Caco-2 (cell line): ENCODE data around the gene RNU2-1. TPM values are rescaled to one million over a fixed set of nuclear protein-coding genes. Genes with fewer than 3 reads are reported as not detected.
A peak's percentile ranks its signal among the peaks of the same experiment; 100 is the strongest.

Experiments used
- BruUV-seq: library from RNA; stranded (reverse); fragments of 400-500 nt; replicated peaks from 2 replicates; lab custom pipeline; 2021; lab: Mats Ljungman, UMichigan
- CTCF ChIA-PET: fragments of 300-600 bp; sonication (Branson Sonifier 250); formaldehyde crosslinking; loops from one replicate; lab custom pipeline; 2022; ENCODE audit warnings: antibody characterized with exemption; lab: Charles Lee
- POLR2A ChIA-PET: fragments of 300-600 bp; sonication (Branson Sonifier 250); formaldehyde crosslinking; loops from one replicate; lab custom pipeline; 2022; ENCODE audit warnings: antibody characterized with exemption; lab: Charles Lee
- DNase-seq, 2 experiments: peaks; one replicate each; pipeline versions ENCODE4 v3.0.0 to v3.0.0-alpha.2; 2020 to 2022
- H3K27me3 ChIP-seq: replicated peaks from 2 replicates; pipeline ENCODE4 v1.6.0; 2011; ENCODE audit warnings: low read length; ENCODE audit not compliant: control insufficient read depth, insufficient read depth
- H3K36me3 ChIP-seq: 2 replicates; pipeline ENCODE4 v1.5.1; 2011; ENCODE audit warnings: low read length; ENCODE audit not compliant: control insufficient read depth, insufficient read depth
- H3K4me1 ChIP-seq: fragments of 250-450 bp; sonication (Bioruptor Pico); 2 replicates; pipeline ENCODE4 v1.5.1; 2020; ENCODE audit warnings: mild to moderate bottlenecking
- H3K4me3 ChIP-seq: 2 replicates; pipeline ENCODE4 v1.5.1; 2011; ENCODE audit warnings: low read depth, mild to moderate bottlenecking, control low read depth, low read length
- H3K9me3 ChIP-seq: fragments of 250-450 bp; sonication (Bioruptor Pico); 2 replicates; pipeline ENCODE4 v1.5.1; 2020; ENCODE audit warnings: mild to moderate bottlenecking, moderate library complexity
- H3K27ac Mint-ChIP-seq: one replicate; pipeline ENCODE4 v1.8.0; 2022; ENCODE audit warnings: mixed read lengths; ENCODE audit not compliant: unreplicated experiment
- H3K27me3 Mint-ChIP-seq: one replicate; pipeline ENCODE4 v1.8.0; 2022; ENCODE audit warnings: mixed read lengths; ENCODE audit not compliant: insufficient read depth, unreplicated experiment
- H3K36me3 Mint-ChIP-seq: one replicate; pipeline ENCODE4 v1.8.0; 2022; ENCODE audit warnings: mild to moderate bottlenecking, mixed read lengths; ENCODE audit not compliant: insufficient read depth, unreplicated experiment
- H3K4me1 Mint-ChIP-seq: one replicate; pipeline ENCODE4 v1.8.0; 2022; ENCODE audit warnings: low read depth, mixed read lengths; ENCODE audit not compliant: unreplicated experiment
- H3K4me3 Mint-ChIP-seq: one replicate; pipeline ENCODE4 v1.8.0; 2022; ENCODE audit warnings: mild to moderate bottlenecking, moderate library complexity, mixed read lengths; ENCODE audit not compliant: unreplicated experiment
- H3K9me3 Mint-ChIP-seq: one replicate; pipeline ENCODE4 v1.8.0; 2022; ENCODE audit warnings: mixed read lengths; ENCODE audit not compliant: unreplicated experiment
- CTCF ChIP-seq, 2 experiments: fragments of 200-600 bp in 1 of 2; IDR thresholded peaks; 1 replicate in 1 of 2; 2 replicates in 1 of 2; pipeline versions ENCODE4 v1.5.1 to v1.8.0; 2011 to 2022; ENCODE audit warnings: antibody characterized with exemption in 1 of 2, control low read depth in 1 of 2, inconsistent platforms in 1 of 2, low read depth in 1 of 2, low read length in 1 of 2, mild to moderate bottlenecking in 1 of 2, moderate library complexity in 1 of 2; ENCODE audit not compliant: insufficient read depth in 1 of 2, severe bottlenecking in 1 of 2, unreplicated experiment in 1 of 2
- intact Hi-C: fragments of 100-400 bp; cut with micrococcal nuclease; formaldehyde crosslinking; loops from one replicate; pipeline ENCODE4 v1.10.0; 2022; ENCODE audit not compliant: unreplicated experiment
- total RNA-seq: library from RNA; stranded (reverse); gene quantifications from 2 replicates; pipeline ENCODE4 v1.2.3, GENCODE V29; 2022

RNU2-1 gene
- total RNA-seq, 1 experiment from 2014 or later: 4,542 TPM

GRCh38 chr17:43213545-43213944 is 20.2 kb downstream of the RNU2-1 start:
- Mint-ChIP-seq H3K27me3 (no peaks in the 10 kb centered on the region), H3K9me3 (no peaks in the 10 kb centered on the region), H3K4me3 (no peak overlapping the region), H3K27ac (no peak overlapping the region), H3K4me1 (peaks cover 10% of the 10 kb centered on the region), H3K36me3 (peaks cover 11% of the 10 kb centered on the region)
- no TSS peak for BruUV-seq
- CTCF ChIA-PET: no interaction called here
- Histone ChIP-seq H3K36me3 (peaks cover 2% of the 10 kb centered on the region), H3K9me3 (no peaks in the 10 kb centered on the region), H3K4me1 (peaks cover 26% of the 10 kb centered on the region), H3K4me3 (no peak overlapping the region), H3K27me3 (no peaks in the 10 kb centered on the region)
- TF ChIP-seq CTCF (IDR thresholded peaks at IDR 0.05; ENCODE audit: insufficient read depth in 1 of 2, low read depth in 1 of 2, low read length in 1 of 2, severe bottlenecking in 1 of 2, unreplicated experiment in 1 of 2): no peak
- DNase-seq: peak in 1 of 2 experiments; percentile 5
- intact Hi-C loops: no loop called here
- POLR2A ChIA-PET: interaction anchor here (0.7 to 3.7 kb wide), 2 partner anchors 102 to 534 kb away, joined by 4 to 30 read pairs; no protein-coding TSS in a partner anchor

- TF ChIP-seq CTCF (IDR thresholded peaks at IDR 0.05; ENCODE audit: insufficient read depth in 1 of 2, low read depth in 1 of 2, low read length in 1 of 2, severe bottlenecking in 1 of 2, unreplicated experiment in 1 of 2): no peak
- no peaks in the 10 kb centered on the region for H3K27me3 Mint-ChIP-seq
- peaks cover 10% of the 10 kb centered on the region for H3K4me1 Mint-ChIP-seq
- peak overlapping the region; percentile 92 for H3K4me3 Mint-ChIP-seq
- no TSS peak for BruUV-seq
- H3K9me3 Mint-ChIP-seq: no peaks in the 10 kb centered on the region
- H3K27me3 ChIP-seq: no peaks in the 10 kb centered on the region
- peaks cover 2% of the 10 kb centered on the region for H3K36me3 ChIP-seq
- H3K4me3 ChIP-seq: no peak overlapping the region; the same call in 1 of the 2 replicates
- DNase-seq: peak in 1 of 2 experiments; percentile 28
- intact Hi-C loops: loop anchor here (1.0 kb wide), 1 partner anchor 41 kb away; no protein-coding TSS in a partner anchor
- peaks cover 15% of the 10 kb centered on the region for H3K36me3 Mint-ChIP-seq
- peak overlapping the region; percentile 77 for H3K27ac Mint-ChIP-seq
- ChIA-PET POLR2A (interaction anchor here (0.5 to 3.7 kb wide), 4 partner anchors 9 to 103 kb away, joined by 3 to 30 read pairs (median 4); partner anchors contain the start of gene NBR1), CTCF (interaction anchor here (0.9 to 2.5 kb wide), 3 partner anchors 9 to 41 kb away, joined by 3 to 10 read pairs (median 3); partner anchors contain the start of gene NBR1)
- H3K9me3 ChIP-seq: no peaks in the 10 kb centered on the region
- H3K4me1 ChIP-seq: peaks cover 26% of the 10 kb centered on the region
These were observed 20.9 kb downstream of the RNU2-1 start for GRCh38 chr17:43212641-43213490.
